ENCODE data around the gene TMUB2.
"Not testable (repeated sequence)": the region's sequence is repeated elsewhere in the genome, so short reads cannot be mapped to it uniquely, and the experiment has no call there.

Gene TMUB2

GRCh38 chr17:44186307-44187130 lies at the start of gene TMUB2:
Gene TMUB2, plus strand, starts transcription at chr17:44186972. Its CDS starts 737 bp downstream, at chr17:44187709.
- peak; percentile 98 for DNase-seq

GRCh38 chr17:44137891-44138709 lies 48.7 kb upstream of the TMUB2 start:
- no peak for DNase-seq

GRCh38 chr17:44143921-44144320 lies 42.9 kb upstream of the TMUB2 start:
- not testable (repeated sequence) for DNase-seq

- no peak for DNase-seq
These were observed 41.6 kb upstream of the TMUB2 start for GRCh38 chr17:44144966-44145739.

- no peak for DNase-seq
These were observed 40.1 kb upstream of the TMUB2 start for GRCh38 chr17:44146375-44147346.

GRCh38 chr17:44147812-44148211 lies 39.0 kb upstream of the TMUB2 start:
- no peak for DNase-seq

GRCh38 chr17:44149066-44149465 lies 37.7 kb upstream of the TMUB2 start:
- DNase-seq, result not testable (repeated sequence)

GRCh38 chr17:44149750-44150329 lies 36.9 kb upstream of the TMUB2 start:
- no peak for DNase-seq

GRCh38 chr17:44152875-44153274 lies 33.9 kb upstream of the TMUB2 start:
- no peak for DNase-seq

GRCh38 chr17:44155488-44155887 lies 31.3 kb upstream of the TMUB2 start:
- peak; percentile 41 for DNase-seq

- DNase-seq, result no peak
These were observed 27.1 kb upstream of the TMUB2 start for GRCh38 chr17:44159519-44160210.

- DNase-seq, result no peak
These were observed 22.3 kb upstream of the TMUB2 start for GRCh38 chr17:44164476-44164875.

GRCh38 chr17:44167181-44167861 lies 19.5 kb upstream of the TMUB2 start:
- DNase-seq, result no peak

- no peak for DNase-seq
These were observed 16.7 kb upstream of the TMUB2 start for GRCh38 chr17:44170135-44170498.

- no peak for DNase-seq
These were observed 16.1 kb upstream of the TMUB2 start, which contains the start of gene ASB16 for GRCh38 chr17:44170499-44171201. Gene ASB16, plus strand, starts transcription at chr17:44170704. Its CDS starts 86 bp downstream, at chr17:44170790.

GRCh38 chr17:44171931-44172455 lies 14.8 kb upstream of the TMUB2 start:
- DNase-seq, result no peak

GRCh38 chr17:44174427-44174826 lies 12.3 kb upstream of the TMUB2 start:
- no peak for DNase-seq

- DNase-seq, result no peak
These were observed 10.5 kb upstream of the TMUB2 start for GRCh38 chr17:44176257-44176656.
